Neural cell (in vitro differentiated cells): ENCODE data around the gene CACNA1S. TPM values are rescaled to one million over a fixed set of nuclear protein-coding genes. Genes with fewer than 3 reads are reported as not detected.

Experiments used
- H2AFZ ChIP-seq: fragments of 200-600, 300-800 bp; sonication (generic), shearing (Covaris generic); 2 replicates; pipeline ENCODE4 v1.6.0; 2014; ENCODE audit warnings: low read depth, mild to moderate bottlenecking, antibody characterized with exemption, low read length, moderate library complexity
- H3F3A ChIP-seq: fragments of 200-600 bp; shearing (Covaris generic); 2 replicates; pipeline ENCODE4 v1.6.1; 2016; ENCODE audit warnings: mild to moderate bottlenecking, moderate library complexity, mixed read lengths, antibody characterized with exemption, low read length; ENCODE audit not compliant: insufficient read depth, poor library complexity, severe bottlenecking
- H3K27ac ChIP-seq: fragments of 200-600, 300-800 bp; sonication (generic), shearing (Covaris generic); 2 replicates; pipeline ENCODE4 v1.5.1; 2014; ENCODE audit warnings: mild to moderate bottlenecking, low read length, moderate library complexity
- H3K27me3 ChIP-seq: fragments of 300-800, 200-600 bp; sonication (generic), shearing (Covaris generic); 2 replicates; pipeline ENCODE4 v1.6.0; 2014; ENCODE audit warnings: mild to moderate bottlenecking, low read depth, low read length, moderate library complexity; ENCODE audit not compliant: insufficient read depth
- H3K36me3 ChIP-seq: fragments of 300-800, 200-600 bp; sonication (generic), shearing (Covaris generic); 2 replicates; pipeline ENCODE4 v1.5.1; 2014; ENCODE audit warnings: mild to moderate bottlenecking, antibody characterized with exemption, low read length, moderate library complexity; ENCODE audit not compliant: insufficient read depth
- H3K4me2 ChIP-seq: fragments of 300-800, 200-600 bp; sonication (generic), shearing (Covaris generic); 2 replicates; pipeline ENCODE4 v1.6.0; 2014; ENCODE audit warnings: mild to moderate bottlenecking, low read length
- H3K4me3 ChIP-seq: fragments of 300-800, 200-600 bp; sonication (generic), shearing (Covaris generic); 2 replicates; pipeline ENCODE4 v1.5.1; 2014; ENCODE audit warnings: mild to moderate bottlenecking, low read length, moderate library complexity
- H3K79me2 ChIP-seq: fragments of 200-600 bp; shearing (Covaris generic); replicated peaks from 2 replicates; pipeline ENCODE4 v1.6.0; 2014; ENCODE audit warnings: mild to moderate bottlenecking, low read length, moderate library complexity; ENCODE audit not compliant: insufficient read depth
- H3K9ac ChIP-seq: fragments of 300-800, 200-600 bp; sonication (generic), shearing (Covaris generic); 2 replicates; pipeline ENCODE4 v1.6.1; 2016; ENCODE audit warnings: mild to moderate bottlenecking, low read length, mixed read lengths
- H3K9me2 ChIP-seq: fragments of 200-600 bp; shearing (Covaris generic); 2 replicates; pipeline ENCODE4 v1.6.1; 2016; ENCODE audit warnings: mild to moderate bottlenecking, low read length, mixed read lengths; ENCODE audit not compliant: insufficient read depth
- H3K9me3 ChIP-seq: fragments of 200-600, 300-800 bp; sonication (generic), shearing (Covaris generic); 2 replicates; pipeline ENCODE4 v1.6.1; 2016; ENCODE audit warnings: mild to moderate bottlenecking, mixed run types, low read length, moderate library complexity, mixed read lengths
- H4K20me1 ChIP-seq: fragments of 200-600 bp; shearing (Covaris generic); 2 replicates; pipeline ENCODE4 v1.6.1; 2016; ENCODE audit warnings: mild to moderate bottlenecking, mixed run types; ENCODE audit not compliant: insufficient read depth
- EP300 ChIP-seq: fragments of 450-650 bp; conservative IDR thresholded peaks from 2 replicates; pipeline ENCODE4 v1.6.1; 2014; ENCODE audit warnings: antibody characterized with exemption, mild to moderate bottlenecking, moderate library complexity; ENCODE audit not compliant: poor library complexity, severe bottlenecking
- EZH2 ChIP-seq: fragments of 200-600, 300-800 bp; shearing (Covaris generic), sonication (generic); IDR thresholded peaks from 2 replicates; pipeline ENCODE4 v1.6.1; 2014; ENCODE audit warnings: antibody characterized with exemption, low read length, borderline replicate concordance, mild to moderate bottlenecking; ENCODE audit not compliant: insufficient read depth, poor library complexity, severe bottlenecking
- MXI1 ChIP-seq: fragments of 450-650 bp; conservative IDR thresholded peaks from 2 replicates; pipeline ENCODE4 v1.6.1; 2014; ENCODE audit warnings: antibody characterized with exemption, mild to moderate bottlenecking; ENCODE audit not compliant: poor library complexity, severe bottlenecking
- POLR2AphosphoS5 ChIP-seq: IDR thresholded peaks from 2 replicates; pipeline ENCODE4 v1.6.1; 2012
- RAD21 ChIP-seq: fragments of 450-650 bp; conservative IDR thresholded peaks from 2 replicates; pipeline ENCODE4 v1.6.1; 2014; ENCODE audit warnings: antibody characterized with exemption, mild to moderate bottlenecking, moderate library complexity
- REST ChIP-seq: IDR thresholded peaks from 2 replicates; pipeline ENCODE4 v1.6.1; 2012; ENCODE audit warnings: borderline replicate concordance
- SMC3 ChIP-seq: fragments of 450-650 bp; conservative IDR thresholded peaks from 2 replicates; pipeline ENCODE4 v1.6.1; 2014; ENCODE audit warnings: antibody characterized with exemption, mild to moderate bottlenecking, moderate library complexity; ENCODE audit not compliant: poor library complexity
- TAF1 ChIP-seq: IDR thresholded peaks from 2 replicates; pipeline ENCODE4 v1.6.1; 2012; ENCODE audit warnings: low read depth
- polyA plus RNA-seq: library from polyadenylated mRNA; depleted of rRNA; stranded (reverse); fragments of >200 nt; gene quantifications from 2 replicates; pipeline ENCODE4 v1.2.3, GENCODE V29; 2014
- TF ChIP-seq, protein P1 (sequence below): fragments of 450-650 bp; IDR thresholded peaks from 2 replicates; pipeline ENCODE4 v1.5.1; 2014; ENCODE audit warnings: antibody characterized with exemption, mild to moderate bottlenecking, moderate library complexity; ENCODE audit not compliant: poor library complexity, severe bottlenecking

Gene CACNA1S
- polyA plus RNA-seq, 1 donor from 2014 or later = 0.05 TPM

- H3K27ac ChIP-seq = no peak overlapping the region
- H3K9me2 ChIP-seq = no peaks in the 10 kb centered on the region
- no peaks in the 10 kb centered on the region for H3K27me3 ChIP-seq
- no peak overlapping the region for H2AFZ ChIP-seq
- no peaks in the 10 kb centered on the region for H3K36me3 ChIP-seq
- H3K4me3 ChIP-seq = no peak overlapping the region
- H3K9me3 ChIP-seq = no peaks in the 10 kb centered on the region
- H4K20me1 ChIP-seq = no peaks in the 10 kb centered on the region
- no peak overlapping the region for H3K4me2 ChIP-seq
- H3K79me2 ChIP-seq = no peaks in the 10 kb centered on the region
- no peaks in the 10 kb centered on the region for H3F3A ChIP-seq
- TF ChIP-seq POLR2AphosphoS5 = no peak
- no peak for TF ChIP-seq SMC3
- TF ChIP-seq MXI1 = no peak
- TF ChIP-seq EZH2 = no peak
- no peak for TF ChIP-seq EP300
- TF ChIP-seq RAD21 = no peak
- TF ChIP-seq, protein P1, sequence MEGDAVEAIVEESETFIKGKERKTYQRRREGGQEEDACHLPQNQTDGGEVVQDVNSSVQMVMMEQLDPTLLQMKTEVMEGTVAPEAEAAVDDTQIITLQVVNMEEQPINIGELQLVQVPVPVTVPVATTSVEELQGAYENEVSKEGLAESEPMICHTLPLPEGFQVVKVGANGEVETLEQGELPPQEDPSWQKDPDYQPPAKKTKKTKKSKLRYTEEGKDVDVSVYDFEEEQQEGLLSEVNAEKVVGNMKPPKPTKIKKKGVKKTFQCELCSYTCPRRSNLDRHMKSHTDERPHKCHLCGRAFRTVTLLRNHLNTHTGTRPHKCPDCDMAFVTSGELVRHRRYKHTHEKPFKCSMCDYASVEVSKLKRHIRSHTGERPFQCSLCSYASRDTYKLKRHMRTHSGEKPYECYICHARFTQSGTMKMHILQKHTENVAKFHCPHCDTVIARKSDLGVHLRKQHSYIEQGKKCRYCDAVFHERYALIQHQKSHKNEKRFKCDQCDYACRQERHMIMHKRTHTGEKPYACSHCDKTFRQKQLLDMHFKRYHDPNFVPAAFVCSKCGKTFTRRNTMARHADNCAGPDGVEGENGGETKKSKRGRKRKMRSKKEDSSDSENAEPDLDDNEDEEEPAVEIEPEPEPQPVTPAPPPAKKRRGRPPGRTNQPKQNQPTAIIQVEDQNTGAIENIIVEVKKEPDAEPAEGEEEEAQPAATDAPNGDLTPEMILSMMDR = no peak
- TF ChIP-seq REST = no peak
- TF ChIP-seq TAF1 = no peak
- no peak overlapping the region for H3K9ac ChIP-seq
Observed at GRCh38 chr1:201077736-201078135, 34.5 kb downstream of the CACNA1S start.

DNA sequence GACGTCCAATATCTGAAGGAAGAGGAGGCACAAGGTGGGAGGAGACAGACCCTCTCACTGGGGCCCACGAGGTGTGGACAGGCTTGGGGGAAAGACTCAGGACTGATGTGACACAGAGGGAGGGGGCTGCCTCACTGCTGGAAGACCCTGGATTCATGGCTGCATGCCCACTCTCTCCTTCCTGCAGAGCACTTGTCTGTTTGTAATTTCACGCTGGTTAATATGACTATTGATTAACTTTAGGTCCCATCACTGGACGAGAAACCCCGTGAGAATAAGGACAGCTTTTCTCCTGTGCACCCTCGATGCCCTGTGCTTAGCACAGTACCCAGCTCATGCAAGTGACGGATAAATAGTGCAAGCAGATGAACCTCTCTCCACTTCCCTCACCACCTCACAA, 35.1 kb downstream of the CACNA1S start:
- TF ChIP-seq, protein P1 = no peak
- TF ChIP-seq TAF1 = no peak
- no peak for TF ChIP-seq POLR2AphosphoS5
- TF ChIP-seq EZH2 = no peak
- TF ChIP-seq SMC3 = no peak
- TF ChIP-seq EP300 = no peak
- no peak for TF ChIP-seq MXI1
- TF ChIP-seq REST = no peak
- no peak for TF ChIP-seq RAD21
- no peaks in the 10 kb centered on the region for H3K36me3 ChIP-seq
- H2AFZ ChIP-seq = no peak overlapping the region

More for the DNA sequence above, 35.1 kb downstream of the CACNA1S start:
- Histone ChIP-seq H4K20me1 (no peaks in the 10 kb centered on the region), H3K79me2 (no peaks in the 10 kb centered on the region), H3K27ac (no peak overlapping the region), H3K9ac (no peak overlapping the region), H3K9me3 (no peaks in the 10 kb centered on the region), H3K4me2 (no peak overlapping the region), H3K27me3 (no peaks in the 10 kb centered on the region), H3F3A (no peaks in the 10 kb centered on the region), H3K4me3 (no peak overlapping the region), H3K9me2 (no peaks in the 10 kb centered on the region)
